SK-N-SH treated with all-trans-retinoic acid at 6 μM for 48 hours (cell line): ENCODE data around the gene TAS2R30.

Source experiments
- ATAC-seq: fragments of 200-7000 bp; cut with Tn5 transposase; 3 replicates; pipeline ENCODE4 v1.9.1; 2020; ENCODE audit warnings: mild to moderate bottlenecking, moderate library complexity
- ARNTL ChIP-seq: fragments of 450-650 bp; formaldehyde crosslinking; IDR thresholded peaks from 2 replicates; pipeline ENCODE4 v1.5.0; 2020; ENCODE audit warnings: low read depth, mild to moderate bottlenecking, moderate library complexity, borderline replicate concordance
- BACH2 ChIP-seq: fragments of 250-450 bp; sonication (Bioruptor Pico); IDR thresholded peaks from 2 replicates; pipeline ENCODE4 v1.9.0; 2021; ENCODE audit warnings: mild to moderate bottlenecking, borderline replicate concordance
- CREB5 ChIP-seq: fragments of 250-450 bp; sonication (Bioruptor Pico); IDR thresholded peaks from 2 replicates; pipeline ENCODE4 v1.5.1; 2020; ENCODE audit warnings: low read depth, mild to moderate bottlenecking, moderate library complexity
- CSDC2 ChIP-seq: fragments of 250-450 bp; sonication (Bioruptor Pico); IDR thresholded peaks from 2 replicates; pipeline ENCODE4 v1.5.0; 2020; ENCODE audit warnings: mild to moderate bottlenecking, moderate library complexity
- ESRRG ChIP-seq: fragments of 250-450 bp; sonication (Bioruptor Pico); IDR thresholded peaks from 2 replicates; pipeline ENCODE4 v1.6.1; 2021; ENCODE audit warnings: mild to moderate bottlenecking
- GLIS3 ChIP-seq: fragments of 250-450 bp; sonication (Bioruptor Pico); IDR thresholded peaks from 2 replicates; pipeline ENCODE4 v1.5.0; 2020; ENCODE audit warnings: mild to moderate bottlenecking, moderate library complexity
- ISL1 ChIP-seq: fragments of 250-450 bp; sonication (Bioruptor Pico); IDR thresholded peaks from 2 replicates; pipeline ENCODE4 v2.1.2; 2022; ENCODE audit warnings: mild to moderate bottlenecking, moderate library complexity
- OSR1 ChIP-seq: fragments of 250-450 bp; sonication (Bioruptor Pico); IDR thresholded peaks from 2 replicates; pipeline ENCODE4 v1.8.0; 2022; ENCODE audit warnings: moderate library complexity, mild to moderate bottlenecking, inconsistent platforms
- PPARA ChIP-seq: fragments of 250-450 bp; sonication (Bioruptor Pico); IDR thresholded peaks from 2 replicates; pipeline ENCODE4 v1.5.0; 2020; ENCODE audit warnings: mild to moderate bottlenecking, borderline replicate concordance
- RARB ChIP-seq: fragments of 250-450 bp; sonication (Bioruptor Pico); IDR thresholded peaks from 2 replicates; pipeline ENCODE4 v1.8.0; 2021; ENCODE audit warnings: mild to moderate bottlenecking, moderate library complexity
- SNAI2 ChIP-seq: fragments of 250-450 bp; sonication (Bioruptor Pico); IDR thresholded peaks from 2 replicates; pipeline ENCODE4 v1.5.0; 2020; ENCODE audit warnings: mild to moderate bottlenecking, moderate library complexity
- TCF4 ChIP-seq: fragments of 250-450 bp; sonication (Bioruptor Pico); IDR thresholded peaks from 2 replicates; pipeline ENCODE4 v1.8.0; 2021; ENCODE audit warnings: mild to moderate bottlenecking, moderate library complexity, borderline replicate concordance
- ZC3H10 ChIP-seq: fragments of 250-450 bp; sonication (Bioruptor Pico); IDR thresholded peaks from 2 replicates; pipeline ENCODE4 v1.5.1; 2021; ENCODE audit warnings: mild to moderate bottlenecking, moderate library complexity
- ZFP3 ChIP-seq: fragments of 250-450 bp; sonication (Bioruptor Pico); IDR thresholded peaks from 2 replicates; pipeline ENCODE4 v1.5.0; 2020; ENCODE audit warnings: mild to moderate bottlenecking, moderate library complexity
- ZFP30 ChIP-seq: fragments of 450-650 bp; formaldehyde crosslinking; IDR thresholded peaks from 2 replicates; pipeline ENCODE4 v1.5.0; 2022; ENCODE audit warnings: mild to moderate bottlenecking, moderate library complexity
- ZNF565 ChIP-seq: fragments of 450-650 bp; formaldehyde crosslinking; conservative IDR thresholded peaks from 2 replicates; pipeline ENCODE4 v1.5.0; 2020; ENCODE audit warnings: low read depth, mild to moderate bottlenecking, moderate library complexity
- ZNF70 ChIP-seq: fragments of 450-650 bp; formaldehyde crosslinking; IDR thresholded peaks from 2 replicates; pipeline ENCODE4 v1.5.0; 2020; ENCODE audit warnings: mild to moderate bottlenecking, moderate library complexity
- ZNF8 ChIP-seq: fragments of 450-650 bp; formaldehyde crosslinking; IDR thresholded peaks from 2 replicates; pipeline ENCODE4 v1.5.0; 2020; ENCODE audit warnings: mild to moderate bottlenecking, moderate library complexity
- TF ChIP-seq, protein P1 (sequence below): fragments of 250-450 bp; sonication (Bioruptor Pico); IDR thresholded peaks from 2 replicates; pipeline ENCODE4 v1.5.1; 2021; ENCODE audit warnings: mild to moderate bottlenecking, moderate library complexity
- TF ChIP-seq, protein P2 (sequence below): fragments of 250-450 bp; sonication (Bioruptor Pico); IDR thresholded peaks from 2 replicates; pipeline ENCODE4 v1.8.0; 2021; ENCODE audit warnings: low read depth, mild to moderate bottlenecking, moderate library complexity, borderline replicate concordance
- TF ChIP-seq, protein P3 (sequence below): fragments of 250-450 bp; sonication (Bioruptor Pico); IDR thresholded peaks from 2 replicates; pipeline ENCODE4 v1.8.0; 2020; ENCODE audit warnings: mild to moderate bottlenecking, moderate library complexity, borderline replicate concordance
- TF ChIP-seq, protein P4 (sequence below): fragments of 250-450 bp; sonication (Bioruptor Pico); IDR thresholded peaks from 2 replicates; pipeline ENCODE4 v1.5.0; 2020; ENCODE audit warnings: mild to moderate bottlenecking, moderate library complexity

The TAS2R30 gene

GRCh38 chr12:11158885-11159444 lies 24.5 kb upstream of the TAS2R30 start:
- no peak for ATAC-seq
- TF ChIP-seq, protein P1, sequence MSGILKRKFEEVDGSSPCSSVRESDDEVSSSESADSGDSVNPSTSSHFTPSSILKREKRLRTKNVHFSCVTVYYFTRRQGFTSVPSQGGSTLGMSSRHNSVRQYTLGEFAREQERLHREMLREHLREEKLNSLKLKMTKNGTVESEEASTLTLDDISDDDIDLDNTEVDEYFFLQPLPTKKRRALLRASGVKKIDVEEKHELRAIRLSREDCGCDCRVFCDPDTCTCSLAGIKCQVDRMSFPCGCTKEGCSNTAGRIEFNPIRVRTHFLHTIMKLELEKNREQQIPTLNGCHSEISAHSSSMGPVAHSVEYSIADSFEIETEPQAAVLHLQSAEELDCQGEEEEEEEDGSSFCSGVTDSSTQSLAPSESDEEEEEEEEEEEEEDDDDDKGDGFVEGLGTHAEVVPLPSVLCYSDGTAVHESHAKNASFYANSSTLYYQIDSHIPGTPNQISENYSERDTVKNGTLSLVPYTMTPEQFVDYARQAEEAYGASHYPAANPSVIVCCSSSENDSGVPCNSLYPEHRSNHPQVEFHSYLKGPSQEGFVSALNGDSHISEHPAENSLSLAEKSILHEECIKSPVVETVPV (CRISPR knock-in tag), result no peak
- TF ChIP-seq, protein P2, sequence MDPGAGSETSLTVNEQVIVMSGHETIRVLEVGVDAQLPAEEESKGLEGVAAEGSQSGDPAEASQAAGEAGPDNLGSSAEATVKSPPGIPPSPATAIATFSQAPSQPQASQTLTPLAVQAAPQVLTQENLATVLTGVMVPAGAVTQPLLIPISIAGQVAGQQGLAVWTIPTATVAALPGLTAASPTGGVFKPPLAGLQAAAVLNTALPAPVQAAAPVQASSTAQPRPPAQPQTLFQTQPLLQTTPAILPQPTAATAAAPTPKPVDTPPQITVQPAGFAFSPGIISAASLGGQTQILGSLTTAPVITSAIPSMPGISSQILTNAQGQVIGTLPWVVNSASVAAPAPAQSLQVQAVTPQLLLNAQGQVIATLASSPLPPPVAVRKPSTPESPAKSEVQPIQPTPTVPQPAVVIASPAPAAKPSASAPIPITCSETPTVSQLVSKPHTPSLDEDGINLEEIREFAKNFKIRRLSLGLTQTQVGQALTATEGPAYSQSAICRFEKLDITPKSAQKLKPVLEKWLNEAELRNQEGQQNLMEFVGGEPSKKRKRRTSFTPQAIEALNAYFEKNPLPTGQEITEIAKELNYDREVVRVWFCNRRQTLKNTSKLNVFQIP (CRISPR knock-in tag), result no peak
- TF ChIP-seq PPARA (CRISPR knock-in tag) (no peak), CREB5 (CRISPR knock-in tag) (no peak), GLIS3 (CRISPR knock-in tag) (no peak), ARNTL (CRISPR knock-in tag) (no peak), TCF4 (CRISPR knock-in tag) (no peak), SNAI2 (CRISPR knock-in tag) (no peak), ZFP3 (CRISPR knock-in tag) (no peak), ZNF8 (CRISPR knock-in tag) (no peak), RARB (CRISPR knock-in tag) (no peak), OSR1 (CRISPR knock-in tag) (no peak), ISL1 (CRISPR knock-in tag) (no peak), BACH2 (CRISPR knock-in tag) (no peak), ZNF70 (CRISPR knock-in tag) (no peak), ZNF565 (no peak)
- TF ChIP-seq, protein P3, sequence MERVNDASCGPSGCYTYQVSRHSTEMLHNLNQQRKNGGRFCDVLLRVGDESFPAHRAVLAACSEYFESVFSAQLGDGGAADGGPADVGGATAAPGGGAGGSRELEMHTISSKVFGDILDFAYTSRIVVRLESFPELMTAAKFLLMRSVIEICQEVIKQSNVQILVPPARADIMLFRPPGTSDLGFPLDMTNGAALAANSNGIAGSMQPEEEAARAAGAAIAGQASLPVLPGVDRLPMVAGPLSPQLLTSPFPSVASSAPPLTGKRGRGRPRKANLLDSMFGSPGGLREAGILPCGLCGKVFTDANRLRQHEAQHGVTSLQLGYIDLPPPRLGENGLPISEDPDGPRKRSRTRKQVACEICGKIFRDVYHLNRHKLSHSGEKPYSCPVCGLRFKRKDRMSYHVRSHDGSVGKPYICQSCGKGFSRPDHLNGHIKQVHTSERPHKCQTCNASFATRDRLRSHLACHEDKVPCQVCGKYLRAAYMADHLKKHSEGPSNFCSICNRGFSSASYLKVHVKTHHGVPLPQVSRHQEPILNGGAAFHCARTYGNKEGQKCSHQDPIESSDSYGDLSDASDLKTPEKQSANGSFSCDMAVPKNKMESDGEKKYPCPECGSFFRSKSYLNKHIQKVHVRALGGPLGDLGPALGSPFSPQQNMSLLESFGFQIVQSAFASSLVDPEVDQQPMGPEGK (CRISPR knock-in tag), result no peak
- TF ChIP-seq, protein P4, sequence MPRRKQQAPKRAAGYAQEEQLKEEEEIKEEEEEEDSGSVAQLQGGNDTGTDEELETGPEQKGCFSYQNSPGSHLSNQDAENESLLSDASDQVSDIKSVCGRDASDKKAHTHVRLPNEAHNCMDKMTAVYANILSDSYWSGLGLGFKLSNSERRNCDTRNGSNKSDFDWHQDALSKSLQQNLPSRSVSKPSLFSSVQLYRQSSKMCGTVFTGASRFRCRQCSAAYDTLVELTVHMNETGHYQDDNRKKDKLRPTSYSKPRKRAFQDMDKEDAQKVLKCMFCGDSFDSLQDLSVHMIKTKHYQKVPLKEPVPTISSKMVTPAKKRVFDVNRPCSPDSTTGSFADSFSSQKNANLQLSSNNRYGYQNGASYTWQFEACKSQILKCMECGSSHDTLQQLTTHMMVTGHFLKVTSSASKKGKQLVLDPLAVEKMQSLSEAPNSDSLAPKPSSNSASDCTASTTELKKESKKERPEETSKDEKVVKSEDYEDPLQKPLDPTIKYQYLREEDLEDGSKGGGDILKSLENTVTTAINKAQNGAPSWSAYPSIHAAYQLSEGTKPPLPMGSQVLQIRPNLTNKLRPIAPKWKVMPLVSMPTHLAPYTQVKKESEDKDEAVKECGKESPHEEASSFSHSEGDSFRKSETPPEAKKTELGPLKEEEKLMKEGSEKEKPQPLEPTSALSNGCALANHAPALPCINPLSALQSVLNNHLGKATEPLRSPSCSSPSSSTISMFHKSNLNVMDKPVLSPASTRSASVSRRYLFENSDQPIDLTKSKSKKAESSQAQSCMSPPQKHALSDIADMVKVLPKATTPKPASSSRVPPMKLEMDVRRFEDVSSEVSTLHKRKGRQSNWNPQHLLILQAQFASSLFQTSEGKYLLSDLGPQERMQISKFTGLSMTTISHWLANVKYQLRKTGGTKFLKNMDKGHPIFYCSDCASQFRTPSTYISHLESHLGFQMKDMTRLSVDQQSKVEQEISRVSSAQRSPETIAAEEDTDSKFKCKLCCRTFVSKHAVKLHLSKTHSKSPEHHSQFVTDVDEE (CRISPR knock-in tag), result no peak

- ATAC-seq, result no peak
- no peak for TF ChIP-seq GLIS3 (CRISPR knock-in tag)
- TF ChIP-seq TCF4 (CRISPR knock-in tag), result no peak
- TF ChIP-seq ZC3H10 (CRISPR knock-in tag), result no peak
- TF ChIP-seq ISL1 (CRISPR knock-in tag), result no peak
- TF ChIP-seq ZFP30, result no peak
- TF ChIP-seq ESRRG, result no peak
- TF ChIP-seq BACH2 (CRISPR knock-in tag), result no peak
- no peak for TF ChIP-seq CSDC2 (CRISPR knock-in tag)
Observed at GRCh38 chr12:11154400-11154925, 20.0 kb upstream of the TAS2R30 start.

DNA sequence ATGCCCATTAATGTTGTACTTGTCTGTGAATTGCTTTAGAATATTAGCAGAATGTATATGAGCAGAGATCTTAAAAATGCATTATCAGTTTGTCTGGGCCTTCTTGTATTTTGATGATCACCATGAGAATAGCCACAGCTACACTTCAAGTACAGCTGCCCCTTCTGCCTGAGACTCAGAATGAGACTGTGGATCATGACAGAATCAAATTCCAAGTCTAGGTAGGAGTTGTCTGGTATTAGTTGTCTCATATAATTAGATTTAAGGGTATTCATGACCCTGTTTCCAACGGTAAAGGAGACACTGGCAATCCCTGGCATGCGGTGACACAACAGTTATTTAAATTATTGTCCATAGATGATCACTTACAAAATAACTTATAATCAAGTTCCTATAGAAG lies 18.3 kb upstream of the TAS2R30 start:
- ATAC-seq, result no peak
- no peak for TF ChIP-seq ESRRG
- TF ChIP-seq, protein P3 (CRISPR knock-in tag), result no peak
- TF ChIP-seq ZFP3 (CRISPR knock-in tag), result no peak
- TF ChIP-seq ZNF565, result no peak
- no peak for TF ChIP-seq PPARA (CRISPR knock-in tag)
- no peak for TF ChIP-seq GLIS3 (CRISPR knock-in tag)
- TF ChIP-seq SNAI2 (CRISPR knock-in tag), result no peak
- TF ChIP-seq TCF4 (CRISPR knock-in tag), result no peak
- TF ChIP-seq, protein P4 (CRISPR knock-in tag), result no peak
